CD4-positive, CD25-positive, alpha-beta regulatory T cell (primary cell): ENCODE measurements around the gene RNF130. TPM values are rescaled to one million over a fixed set of nuclear protein-coding genes. Genes with fewer than 3 reads are reported as not detected.

ENCODE experiments used
- ATAC-seq, 2 donors: fragments of 150-1000 bp; cut with Tn5 transposase; one replicate each; pipeline ENCODE4 v1.10.0; 2021; ENCODE audit warnings: low read depth in 2 of 2, moderate number of reproducible peaks in 2 of 2, moderate library complexity in 1 of 2
- DNase-seq, 3 donors: peaks; one replicate each; pipeline versions ENCODE4 v3.0.0 to v3.0.0-alpha.2; 2012 to 2022; ENCODE audit warnings: mixed read lengths in 1 of 3
- H3K27ac ChIP-seq: one replicate; pipeline ENCODE4 v1.7.0; 2013; ENCODE audit warnings: mild to moderate bottlenecking, low read length; ENCODE audit not compliant: insufficient read depth, poor library complexity, severe bottlenecking
- H3K27me3 ChIP-seq: one replicate; pipeline ENCODE4 v1.7.0; 2013; ENCODE audit warnings: low read length; ENCODE audit not compliant: control insufficient read depth, insufficient read depth
- H3K36me3 ChIP-seq: one replicate; pipeline ENCODE4 v1.7.0; 2013; ENCODE audit warnings: mild to moderate bottlenecking, low read length, moderate library complexity; ENCODE audit not compliant: control insufficient read depth, insufficient read depth
- H3K4me1 ChIP-seq: 2 replicates; pipeline ENCODE4 v1.7.0; 2013; ENCODE audit warnings: mild to moderate bottlenecking, low read length; ENCODE audit not compliant: insufficient read depth, control insufficient read depth, poor library complexity, severe bottlenecking
- H3K4me3 ChIP-seq: one replicate; pipeline ENCODE4 v1.7.0; 2013; ENCODE audit warnings: low read depth, mild to moderate bottlenecking, low read length, moderate library complexity
- H3K9me3 ChIP-seq, 2 experiments: 1 replicate in 1 of 2; 2 replicates in 1 of 2; pipeline ENCODE4 v1.7.0; 2013; ENCODE audit warnings: low read length in 2 of 2, mild to moderate bottlenecking in 1 of 2, moderate library complexity in 1 of 2; ENCODE audit not compliant: control insufficient read depth in 2 of 2
- H3K27ac Mint-ChIP-seq, 3 donors: one replicate each; pipeline ENCODE4 v1.8.0; 2020 to 2022; ENCODE audit warnings: mild to moderate bottlenecking in 3 of 3, mixed read lengths in 3 of 3, moderate library complexity in 2 of 3
- H3K27me3 Mint-ChIP-seq: one replicate; pipeline ENCODE4 v1.8.0; 2022; ENCODE audit warnings: mild to moderate bottlenecking, mixed read lengths
- H3K36me3 Mint-ChIP-seq: one replicate; pipeline ENCODE4 v1.8.0; 2020; ENCODE audit warnings: mixed read lengths
- H3K4me1 Mint-ChIP-seq, 4 donors: one replicate each; pipeline ENCODE4 v1.8.0; 2020 to 2022; ENCODE audit warnings: mixed read lengths in 4 of 4, mild to moderate bottlenecking in 1 of 4
- H3K4me3 Mint-ChIP-seq, 4 donors: one replicate each; pipeline ENCODE4 v1.8.0; 2020 to 2022; ENCODE audit warnings: mild to moderate bottlenecking in 4 of 4, mixed read lengths in 4 of 4, moderate library complexity in 3 of 4
- H3K9me3 Mint-ChIP-seq, 7 donors: one replicate each; pipeline ENCODE4 v1.8.0; 2020 to 2022; ENCODE audit warnings: mixed read lengths in 7 of 7, mild to moderate bottlenecking in 3 of 7, moderate library complexity in 2 of 7
- polyA plus RNA-seq, 4 donors: library from polyadenylated mRNA; unstranded; fragments of 300-500 nt; fragmentation: Illumina TruSeq; gene quantifications; one replicate each; pipeline ENCODE4 v1.2.3, GENCODE V29; 2021
- total RNA-seq: library from RNA; stranded (reverse); gene quantifications from one replicate; pipeline ENCODE4 v1.2.3, GENCODE V29; 2022

The RNF130 gene
- total and polyA plus RNA-seq, 5 donors from 2014 or later = 3.5 to 10.9 (median 5.6) TPM

DNA sequence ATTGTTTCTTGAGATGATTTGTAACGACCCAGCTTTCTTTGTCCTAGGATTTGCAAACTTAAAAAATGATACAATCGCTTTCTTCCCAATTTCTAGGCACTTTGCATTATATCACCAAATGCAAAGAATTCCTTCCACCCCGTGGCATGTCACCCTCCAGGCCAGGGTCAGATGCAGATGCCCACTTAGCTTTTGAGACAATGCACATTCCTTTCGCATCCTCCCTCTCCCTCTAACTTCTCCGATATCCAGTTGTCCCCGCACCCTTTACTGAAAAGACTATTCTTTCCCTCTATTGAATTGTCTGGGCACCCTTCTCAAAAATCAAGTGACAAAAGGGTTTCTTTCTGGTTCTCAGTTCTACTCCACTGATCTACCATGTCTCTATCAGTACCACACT lies 17.3 kb downstream of the RNF130 start:
- ATAC-seq = no peak
- no peaks in the 10 kb centered on the region for H3K27me3 ChIP-seq
- Mint-ChIP-seq H3K36me3 (peaks cover 3% of the 10 kb centered on the region), H3K9me3 (no peaks in the 10 kb centered on the region), H3K27me3 (peaks cover 10% of the 10 kb centered on the region), H3K4me3 (no peak overlapping the region), H3K27ac (no peak overlapping the region), H3K4me1 (peaks cover 0 to 3% (median 0%) of the 10 kb centered on the region in 4 donors)
- no peak overlapping the region for H3K4me3 ChIP-seq
- DNase-seq = no peak
- H3K9me3 ChIP-seq = no peaks in the 10 kb centered on the region
- H3K4me1 ChIP-seq = no peaks in the 10 kb centered on the region
- H3K27ac ChIP-seq = no peak overlapping the region
- no peaks in the 10 kb centered on the region for H3K36me3 ChIP-seq

DNA sequence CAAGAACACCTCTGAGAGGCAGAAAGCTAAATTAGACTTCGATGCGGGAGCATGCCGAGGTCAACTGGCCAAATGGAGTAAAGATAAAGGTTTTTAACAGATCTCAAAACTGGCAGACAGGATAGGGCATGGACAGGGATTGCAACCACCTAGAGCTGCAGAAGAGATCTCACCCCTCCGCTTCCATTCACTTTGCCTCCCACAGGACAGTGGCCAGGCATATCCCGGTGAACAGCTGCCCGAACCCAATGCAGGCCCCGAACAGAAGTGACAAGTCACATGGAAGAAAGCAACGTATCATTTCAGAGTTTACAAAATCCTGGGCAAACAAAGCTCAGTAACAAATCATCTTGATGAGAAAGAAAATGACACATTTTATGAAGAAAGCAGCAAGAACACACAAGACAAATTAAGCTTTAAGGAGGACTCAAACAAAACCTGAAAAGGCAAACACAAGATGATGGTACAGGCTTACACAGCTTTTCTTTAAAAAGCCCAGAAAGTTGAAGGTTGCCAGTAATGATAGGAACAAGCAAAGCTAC lies 18.4 kb downstream of the RNF130 start:
- peaks cover 0 to 3% (median 0%) of the 10 kb centered on the region in 4 donors for H3K4me1 Mint-ChIP-seq
- no peak overlapping the region for H3K4me3 Mint-ChIP-seq
- H3K36me3 ChIP-seq = no peaks in the 10 kb centered on the region
- no peak overlapping the region for H3K4me3 ChIP-seq
- H3K27me3 ChIP-seq = no peaks in the 10 kb centered on the region
- H3K4me1 ChIP-seq = no peaks in the 10 kb centered on the region
- H3K9me3 Mint-ChIP-seq = no peaks in the 10 kb centered on the region
- no peak overlapping the region for H3K27ac Mint-ChIP-seq
- peaks cover 3% of the 10 kb centered on the region for H3K36me3 Mint-ChIP-seq
- no peak for DNase-seq
- H3K27me3 Mint-ChIP-seq = peaks cover 12% of the 10 kb centered on the region
- no peak overlapping the region for H3K27ac ChIP-seq
- ATAC-seq = no peak
- H3K9me3 ChIP-seq = no peaks in the 10 kb centered on the region

DNA sequence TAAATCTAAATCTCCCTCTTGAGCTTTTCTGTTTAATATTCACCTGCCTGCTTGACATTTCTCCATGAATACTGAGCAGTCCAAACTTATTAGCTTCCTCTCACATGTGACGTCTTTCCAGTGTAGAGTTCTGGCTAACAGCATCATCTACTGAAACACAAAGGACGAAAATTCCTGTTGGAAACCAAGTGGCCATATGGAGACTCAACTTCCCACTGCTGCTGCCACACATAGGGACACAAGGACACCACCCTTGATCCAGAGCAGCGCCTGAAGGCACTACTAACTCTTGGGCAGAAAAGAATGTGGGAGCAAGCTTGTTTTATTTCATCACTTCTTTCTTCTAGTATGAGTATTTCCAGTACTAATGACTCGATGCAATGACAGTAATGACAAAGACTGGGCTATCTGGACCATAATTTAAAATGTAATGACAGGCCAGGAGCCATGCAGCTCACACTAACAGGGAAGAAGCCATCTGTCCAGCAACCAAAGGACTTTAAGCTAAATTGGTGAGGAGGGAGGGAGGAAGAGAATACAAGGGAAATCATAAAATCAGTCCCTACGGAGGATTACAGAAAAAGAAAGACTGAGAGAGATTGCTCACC lies 19.2 kb downstream of the RNF130 start:
- Mint-ChIP-seq H3K27me3 (peaks cover 17% of the 10 kb centered on the region), H3K36me3 (peaks cover 3% of the 10 kb centered on the region), H3K27ac (peak overlapping the region in 1 of 3 donors; percentile 17), H3K4me1 (peaks cover 0 to 3% (median 0%) of the 10 kb centered on the region in 4 donors), H3K9me3 (no peaks in the 10 kb centered on the region), H3K4me3 (no peak overlapping the region)
- ATAC-seq = no peak
- no peaks in the 10 kb centered on the region for H3K9me3 ChIP-seq
- H3K36me3 ChIP-seq = no peaks in the 10 kb centered on the region
- H3K4me1 ChIP-seq = no peaks in the 10 kb centered on the region
- H3K4me3 ChIP-seq = no peak overlapping the region
- no peaks in the 10 kb centered on the region for H3K27me3 ChIP-seq
- no peak overlapping the region for H3K27ac ChIP-seq
- DNase-seq = no peak

DNA sequence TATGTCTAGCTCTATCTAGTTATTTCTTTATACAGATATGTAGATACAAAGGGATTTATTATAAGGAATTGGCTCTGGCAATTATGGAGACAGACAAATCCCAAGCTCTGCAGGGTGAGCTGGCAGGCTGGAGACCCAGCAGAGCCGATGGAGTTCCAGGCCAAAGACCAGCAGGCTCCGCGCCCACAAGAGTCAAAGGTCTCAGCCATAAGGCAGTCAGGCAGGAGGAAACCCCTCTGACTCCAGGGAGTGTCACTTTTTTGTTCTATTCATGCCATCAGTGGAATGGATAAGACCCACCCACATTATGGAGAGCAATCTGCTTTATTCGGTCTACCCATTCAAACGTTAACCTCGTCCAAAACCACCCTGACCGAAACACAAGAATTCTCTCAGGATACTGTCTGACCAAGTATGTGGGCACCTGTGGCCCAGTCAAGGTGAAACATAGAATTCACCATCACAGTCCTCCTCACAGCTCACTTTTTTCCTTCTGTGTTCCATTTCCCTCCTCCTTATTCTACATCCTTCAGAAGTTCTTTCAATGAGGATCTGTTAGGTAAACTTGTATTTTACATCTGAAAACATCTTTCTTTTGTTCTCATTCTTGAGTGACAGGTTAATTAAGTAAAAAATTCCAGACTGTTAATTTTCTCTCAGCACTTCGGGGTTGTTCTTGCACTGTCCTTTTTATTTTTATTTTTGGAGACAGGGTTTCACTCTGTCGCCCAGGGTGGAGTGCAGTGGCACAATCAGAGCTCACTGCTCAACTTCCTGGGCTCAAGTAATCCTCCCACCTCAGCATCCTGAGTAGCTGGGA lies 21.2 kb downstream of the RNF130 start:
- no peak overlapping the region for H3K27ac Mint-ChIP-seq

DNA sequence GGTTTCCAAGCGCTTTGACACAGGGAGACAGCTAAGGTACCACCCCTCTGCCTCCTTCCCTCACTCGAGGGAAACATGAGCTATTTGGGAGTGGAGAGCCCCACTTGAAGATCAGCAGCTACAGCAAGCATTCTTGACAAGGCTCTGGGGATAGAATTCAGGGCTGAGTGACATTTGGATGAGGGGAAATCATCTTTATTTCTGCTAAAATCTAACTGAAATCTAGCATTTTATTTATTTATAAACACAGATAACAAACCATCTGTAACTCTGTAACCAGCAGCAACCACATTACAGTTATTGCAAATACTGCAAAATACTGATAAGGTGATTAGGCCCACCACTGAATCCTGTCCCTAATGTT lies 22.4 kb downstream of the RNF130 start:
- no peak overlapping the region for H3K27ac Mint-ChIP-seq
- ATAC-seq = no peak
- H3K9me3 Mint-ChIP-seq = no peaks in the 10 kb centered on the region
- H3K27me3 ChIP-seq = no peaks in the 10 kb centered on the region
- H3K4me1 Mint-ChIP-seq = peaks cover 0 to 2% (median 0%) of the 10 kb centered on the region in 4 donors
- peaks cover 3% of the 10 kb centered on the region for H3K36me3 Mint-ChIP-seq
- no peak overlapping the region for H3K4me3 Mint-ChIP-seq
- no peaks in the 10 kb centered on the region for H3K4me1 ChIP-seq
- H3K9me3 ChIP-seq = no peaks in the 10 kb centered on the region
- no peak overlapping the region for H3K27ac ChIP-seq
- no peak overlapping the region for H3K4me3 ChIP-seq
- peaks cover 9% of the 10 kb centered on the region for H3K27me3 Mint-ChIP-seq
- DNase-seq = no peak
- no peaks in the 10 kb centered on the region for H3K36me3 ChIP-seq

More for the DNA sequence above, 21.2 kb downstream of the RNF130 start:
- Histone ChIP-seq H3K4me1 (no peaks in the 10 kb centered on the region), H3K27me3 (no peaks in the 10 kb centered on the region), H3K36me3 (no peaks in the 10 kb centered on the region), H3K9me3 (no peaks in the 10 kb centered on the region), H3K4me3 (no peak overlapping the region), H3K27ac (no peak overlapping the region)
- no peaks in the 10 kb centered on the region for H3K9me3 Mint-ChIP-seq
- no peak for ATAC-seq
- no peak overlapping the region for H3K4me3 Mint-ChIP-seq
- DNase-seq = no peak
- H3K36me3 Mint-ChIP-seq = peaks cover 3% of the 10 kb centered on the region
- H3K4me1 Mint-ChIP-seq = no peaks in the 10 kb centered on the region
- peaks cover 12% of the 10 kb centered on the region for H3K27me3 Mint-ChIP-seq

DNA sequence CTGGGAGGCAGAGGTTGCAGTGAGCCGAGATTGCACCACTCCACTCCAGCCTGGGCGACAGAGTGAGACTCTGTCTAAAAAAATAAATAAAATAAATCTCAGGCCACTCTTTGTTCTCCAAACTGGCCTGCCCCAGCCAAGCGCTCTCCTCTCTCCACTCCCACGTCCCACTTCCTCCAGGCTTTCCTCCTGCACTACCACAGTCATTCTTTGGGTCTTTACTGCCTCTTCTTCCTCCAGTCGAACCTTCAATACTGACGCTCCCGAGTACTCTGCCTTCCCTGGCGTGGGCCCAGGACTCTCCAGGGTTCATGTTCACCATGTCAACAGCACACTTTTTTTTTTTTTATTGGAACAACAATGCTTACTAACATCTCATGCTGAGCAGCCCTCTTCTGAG lies 23.9 kb downstream of the RNF130 start:
- Mint-ChIP-seq H3K27me3 (peaks cover 7% of the 10 kb centered on the region), H3K27ac (no peak overlapping the region), H3K4me3 (no peak overlapping the region), H3K9me3 (no peaks in the 10 kb centered on the region), H3K4me1 (peaks cover 0 to 2% (median 0%) of the 10 kb centered on the region in 4 donors), H3K36me3 (peaks cover 3% of the 10 kb centered on the region)
- no peaks in the 10 kb centered on the region for H3K9me3 ChIP-seq
- no peak for ATAC-seq
- H3K27ac ChIP-seq = no peak overlapping the region
- H3K4me3 ChIP-seq = no peak overlapping the region
- no peaks in the 10 kb centered on the region for H3K36me3 ChIP-seq
- H3K4me1 ChIP-seq = no peaks in the 10 kb centered on the region
- DNase-seq = no peak
- no peaks in the 10 kb centered on the region for H3K27me3 ChIP-seq

DNA sequence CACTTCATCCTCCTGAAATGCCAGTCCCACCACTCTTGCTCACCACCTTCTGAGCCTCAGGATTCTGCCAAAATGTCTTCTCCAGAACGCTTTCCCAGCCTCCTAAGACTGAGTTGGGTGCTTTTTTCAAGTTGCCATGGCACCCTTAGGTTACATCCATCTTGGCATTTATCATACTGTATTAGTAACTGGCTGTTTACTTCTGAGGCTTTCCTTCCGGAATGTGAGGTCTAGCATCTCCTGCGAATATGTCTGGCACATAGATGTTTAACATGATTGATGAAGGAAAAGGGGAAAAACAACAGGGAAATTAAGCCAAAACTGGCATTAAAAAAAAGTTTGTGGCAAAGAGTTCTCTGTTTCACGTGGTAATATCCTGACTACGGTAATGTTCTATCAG lies 24.9 kb downstream of the RNF130 start:
- H3K27ac Mint-ChIP-seq = no peak overlapping the region
- H3K9me3 ChIP-seq = no peaks in the 10 kb centered on the region
- no peaks in the 10 kb centered on the region for H3K9me3 Mint-ChIP-seq
- H3K36me3 ChIP-seq = no peaks in the 10 kb centered on the region
- H3K4me3 Mint-ChIP-seq = no peak overlapping the region
- DNase-seq = no peak
- no peak overlapping the region for H3K4me3 ChIP-seq
- H3K27me3 Mint-ChIP-seq = peaks cover 7% of the 10 kb centered on the region
- ATAC-seq = no peak
- no peaks in the 10 kb centered on the region for H3K27me3 ChIP-seq
- no peaks in the 10 kb centered on the region for H3K4me1 ChIP-seq
- H3K4me1 Mint-ChIP-seq = peaks cover 0 to 2% (median 0%) of the 10 kb centered on the region in 4 donors
- no peaks in the 10 kb centered on the region for H3K36me3 Mint-ChIP-seq
- H3K27ac ChIP-seq = no peak overlapping the region
